Measurements from ENCODE around the gene GUCY2C. TPM values are rescaled to one million over a fixed set of nuclear protein-coding genes. Genes with fewer than 3 reads are reported as not detected.

GUCY2C gene
- total RNA-seq, 1 donor from 2014 or later: 1.2 TPM

- Mint-ChIP-seq H3K27ac (no peak overlapping the region), H3K9me3 (ENCODE audit: low read depth) (peaks cover 5% of the 10 kb centered on the region), H3K27me3 (no peaks in the 10 kb centered on the region), H3K4me3 (ENCODE audit: low read depth) (no peak overlapping the region), H3K4me1 (ENCODE audit: low read depth) (peaks cover 4% of the 10 kb centered on the region), H3K36me3 (ENCODE audit: insufficient read depth) (no peaks in the 10 kb centered on the region)
- DNase-seq (ENCODE audit: low spot score, unreplicated experiment): no peak
- TF ChIP-seq CTCF (IDR thresholded peaks at IDR 0.05; ENCODE audit: unreplicated experiment): no peak
These were observed 1.4 kb downstream of the GUCY2C start for GRCh38 chr12:14694970-14695369.

GRCh38 chr12:14694145-14694714 is 2.2 kb downstream of the GUCY2C start:
- Mint-ChIP-seq H3K27ac (no peak overlapping the region), H3K27me3 (no peaks in the 10 kb centered on the region), H3K9me3 (ENCODE audit: low read depth) (peaks cover 5% of the 10 kb centered on the region), H3K4me1 (ENCODE audit: low read depth) (no peaks in the 10 kb centered on the region), H3K36me3 (ENCODE audit: insufficient read depth) (no peaks in the 10 kb centered on the region), H3K4me3 (ENCODE audit: low read depth) (no peak overlapping the region)
- TF ChIP-seq CTCF (IDR thresholded peaks at IDR 0.05; ENCODE audit: unreplicated experiment): no peak
- no peak for DNase-seq (ENCODE audit: low spot score, unreplicated experiment)

GRCh38 chr12:14693116-14693515 is 3.3 kb downstream of the GUCY2C start:
- no peaks in the 10 kb centered on the region for H3K4me1 Mint-ChIP-seq (ENCODE audit: low read depth)
- H3K4me3 Mint-ChIP-seq (ENCODE audit: low read depth): no peak overlapping the region
- H3K27me3 Mint-ChIP-seq: no peaks in the 10 kb centered on the region
- no peak overlapping the region for H3K27ac Mint-ChIP-seq
- no peak for DNase-seq (ENCODE audit: low spot score, unreplicated experiment)
- TF ChIP-seq CTCF (IDR thresholded peaks at IDR 0.05; ENCODE audit: unreplicated experiment): no peak
- H3K36me3 Mint-ChIP-seq (ENCODE audit: insufficient read depth): no peaks in the 10 kb centered on the region
- H3K9me3 Mint-ChIP-seq (ENCODE audit: low read depth): peaks cover 5% of the 10 kb centered on the region

GRCh38 chr12:14691560-14691959 is 4.8 kb downstream of the GUCY2C start:
- Mint-ChIP-seq H3K9me3 (ENCODE audit: low read depth) (no peaks in the 10 kb centered on the region), H3K4me1 (ENCODE audit: low read depth) (no peaks in the 10 kb centered on the region), H3K36me3 (ENCODE audit: insufficient read depth) (no peaks in the 10 kb centered on the region), H3K27ac (no peak overlapping the region), H3K4me3 (ENCODE audit: low read depth) (no peak overlapping the region), H3K27me3 (no peaks in the 10 kb centered on the region)
- TF ChIP-seq CTCF (IDR thresholded peaks at IDR 0.05; ENCODE audit: unreplicated experiment): no peak
- DNase-seq (ENCODE audit: low spot score, unreplicated experiment): no peak

- Mint-ChIP-seq H3K9me3 (ENCODE audit: low read depth) (no peaks in the 10 kb centered on the region), H3K27ac (no peak overlapping the region), H3K4me3 (ENCODE audit: low read depth) (no peak overlapping the region), H3K4me1 (ENCODE audit: low read depth) (no peaks in the 10 kb centered on the region), H3K36me3 (ENCODE audit: insufficient read depth) (no peaks in the 10 kb centered on the region), H3K27me3 (no peaks in the 10 kb centered on the region)
- no peak for DNase-seq (ENCODE audit: low spot score, unreplicated experiment)
- no peak for TF ChIP-seq CTCF (IDR thresholded peaks at IDR 0.05; ENCODE audit: unreplicated experiment)
These were observed 6.4 kb downstream of the GUCY2C start for GRCh38 chr12:14689996-14690395.

Data from progenitor cell of endocrine pancreas (in vitro differentiated cells).